HG02763 (cell line): ENCODE data around the gene PLA2G2F.

Experiments used
- ATAC-seq: cut with Tn5 transposase; IDR thresholded peaks from one replicate; pipeline ENCODE4 v1.9.1; 2021; ENCODE audit warnings: mild to moderate bottlenecking, moderate library complexity; ENCODE audit not compliant: unreplicated experiment

Gene PLA2G2F

GRCh38 chr1:20167126-20167525, 28.0 kb downstream of the PLA2G2F start:
- ATAC-seq: no peak

GRCh38 chr1:20168564-20169491, 29.7 kb downstream of the PLA2G2F start:
- ATAC-seq: no peak

GRCh38 chr1:20169932-20170331, 30.8 kb downstream of the PLA2G2F start:
- no peak for ATAC-seq

GRCh38 chr1:20172033-20172590, 33.0 kb downstream of the PLA2G2F start:
- no peak for ATAC-seq

GRCh38 chr1:20174937-20175666, 36.0 kb downstream of the PLA2G2F start:
- ATAC-seq: no peak

DNA sequence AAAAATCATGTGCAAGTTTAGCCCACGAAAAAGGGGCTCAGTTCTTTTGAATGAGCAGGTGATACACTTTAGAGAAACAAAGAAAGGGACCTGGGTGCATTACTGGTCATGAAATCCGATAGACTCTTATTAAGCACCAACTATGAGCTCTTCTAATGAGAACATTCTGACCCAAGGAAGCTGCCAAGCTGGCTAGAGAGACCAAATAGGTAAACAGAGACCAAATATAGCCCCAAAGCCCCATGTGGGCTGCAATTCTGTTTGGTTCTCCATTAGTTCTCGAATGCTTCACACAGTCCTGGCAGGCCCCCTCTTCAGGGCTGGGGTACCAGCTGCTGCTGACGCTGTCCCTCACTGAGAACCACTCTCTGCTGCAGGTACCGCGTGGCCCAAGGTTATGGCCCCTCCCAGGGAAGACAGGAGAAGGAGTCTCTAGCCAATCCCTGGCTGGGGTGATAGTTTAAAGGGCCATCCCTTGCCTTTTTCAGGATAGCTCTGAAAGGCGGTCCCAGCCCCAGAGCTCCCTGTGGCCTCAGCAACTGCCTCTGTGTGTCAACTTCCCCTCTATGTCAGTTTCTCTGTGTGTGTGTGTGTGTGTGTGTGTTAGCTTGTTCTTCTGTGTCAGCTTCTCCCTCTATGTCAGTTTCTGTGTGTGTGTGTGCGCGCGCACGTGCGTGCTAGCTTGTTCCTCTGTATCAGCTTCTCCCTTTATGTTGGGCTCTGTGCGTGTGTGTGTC, 39.7 kb downstream of the PLA2G2F start:
- ATAC-seq: no peak

DNA sequence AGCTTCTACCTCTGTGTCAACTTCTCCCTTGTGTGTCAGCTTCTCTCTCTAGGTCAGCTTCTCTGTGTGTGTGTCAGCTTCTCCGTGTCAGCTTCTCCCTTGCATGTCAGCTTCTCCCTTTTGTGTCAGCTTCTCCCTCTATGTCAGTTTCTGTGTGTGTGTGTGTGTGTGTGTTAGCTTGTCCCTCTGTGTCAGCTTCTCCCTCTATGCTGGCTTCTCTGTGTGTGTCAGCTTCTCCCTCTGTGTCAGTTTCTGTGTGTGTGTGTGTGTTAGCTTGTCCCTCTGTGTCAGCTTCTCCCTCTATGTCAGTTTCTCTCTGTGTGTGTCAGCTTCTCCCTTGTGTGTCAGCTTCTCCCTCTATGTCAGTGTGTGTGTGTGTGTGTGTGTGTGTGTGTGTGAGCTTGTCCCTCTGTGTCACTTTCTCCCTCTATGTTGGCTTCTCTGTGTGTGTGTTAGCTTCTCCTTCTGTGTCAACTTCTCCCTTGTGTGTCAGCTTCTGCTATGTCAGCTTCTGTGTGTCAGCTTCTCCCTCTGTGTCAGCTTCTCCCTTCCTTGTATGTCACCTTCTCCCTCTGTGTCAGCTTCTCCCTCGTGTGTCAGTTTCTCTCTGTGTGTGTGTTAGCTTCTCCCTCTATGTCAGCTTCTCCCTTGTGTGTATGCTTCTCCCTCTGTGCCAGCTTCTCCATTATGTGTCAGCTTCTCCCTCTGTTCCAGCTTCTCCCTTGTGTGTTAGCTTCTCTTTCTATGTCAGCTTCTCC, 40.4 kb downstream of the PLA2G2F start:
- ATAC-seq: no peak

GRCh38 chr1:20180129-20180843, 41.2 kb downstream of the PLA2G2F start:
- ATAC-seq: no peak

DNA sequence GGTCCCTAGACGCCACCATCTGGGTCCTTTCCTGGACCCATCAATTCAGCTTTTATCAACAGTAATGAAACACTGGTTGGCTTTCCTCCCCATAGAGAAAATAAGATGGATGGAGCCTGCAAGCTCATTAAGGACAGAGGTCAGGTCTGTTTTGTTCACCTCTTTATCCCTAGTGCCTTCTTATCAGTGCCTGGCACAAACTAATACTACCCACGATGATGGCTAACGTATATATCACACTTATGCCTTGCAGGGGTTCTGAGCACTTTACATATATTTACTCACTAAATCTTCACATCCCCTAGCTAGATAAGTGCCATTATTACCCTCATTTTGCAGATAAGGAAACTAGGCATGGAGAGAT, 41.7 kb downstream of the PLA2G2F start:
- ATAC-seq: no peak

GRCh38 chr1:20182415-20182814, 43.3 kb downstream of the PLA2G2F start:
- ATAC-seq: no peak

- no peak for ATAC-seq
These were observed 43.9 kb downstream of the PLA2G2F start for GRCh38 chr1:20183035-20183434.

DNA sequence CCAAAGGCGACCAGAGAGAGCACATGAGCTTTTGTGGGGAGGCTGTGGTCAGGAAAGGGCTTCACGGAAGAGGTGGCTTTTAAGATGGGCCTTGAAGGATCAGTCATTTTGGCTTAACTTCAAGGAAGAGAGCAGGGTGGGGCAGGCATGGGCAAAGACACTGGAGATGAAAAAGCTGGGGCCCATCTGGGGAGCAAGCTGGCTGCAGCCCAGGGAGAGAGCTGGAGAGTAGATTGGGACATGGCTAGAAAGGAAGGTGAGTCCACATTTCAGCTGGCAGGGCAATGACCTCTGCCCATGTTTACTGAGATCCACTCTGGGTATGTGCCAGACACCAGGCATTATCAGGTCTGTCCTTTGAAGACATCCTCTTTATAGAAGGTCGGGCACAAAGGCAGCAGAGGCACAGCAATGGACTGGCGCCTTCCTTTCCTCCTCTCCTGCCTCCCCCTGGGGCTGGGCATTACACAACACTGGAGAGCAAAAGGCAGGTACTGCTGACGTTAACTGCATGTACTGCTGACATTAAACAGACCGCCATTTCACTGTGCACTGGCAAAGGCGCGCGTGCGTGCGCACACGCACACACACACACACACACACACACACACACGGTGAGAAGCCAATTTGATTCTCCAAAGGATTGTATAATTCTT, 44.6 kb downstream of the PLA2G2F start:
- no peak for ATAC-seq

DNA sequence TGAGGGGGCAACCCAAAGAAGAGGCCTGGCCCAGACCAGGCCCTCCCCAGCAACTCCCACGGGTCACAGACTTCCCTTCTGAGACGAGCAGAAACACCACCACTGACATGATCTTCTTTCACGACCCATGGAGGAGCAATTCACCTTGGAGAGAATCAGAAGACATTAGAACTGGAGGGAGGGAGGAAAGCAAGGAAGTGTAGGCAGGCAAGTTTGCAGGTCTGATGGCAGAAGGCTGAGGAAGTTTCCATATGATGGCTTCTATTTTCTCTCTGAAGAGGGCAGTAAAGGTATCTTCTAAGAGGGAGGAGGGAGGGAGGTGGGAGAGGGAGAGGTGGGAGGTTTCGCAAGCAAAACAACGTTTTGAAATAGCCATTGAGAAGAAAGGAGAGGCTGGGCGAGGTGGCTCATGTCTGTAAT, 45.4 kb downstream of the PLA2G2F start:
- ATAC-seq: no peak

DNA sequence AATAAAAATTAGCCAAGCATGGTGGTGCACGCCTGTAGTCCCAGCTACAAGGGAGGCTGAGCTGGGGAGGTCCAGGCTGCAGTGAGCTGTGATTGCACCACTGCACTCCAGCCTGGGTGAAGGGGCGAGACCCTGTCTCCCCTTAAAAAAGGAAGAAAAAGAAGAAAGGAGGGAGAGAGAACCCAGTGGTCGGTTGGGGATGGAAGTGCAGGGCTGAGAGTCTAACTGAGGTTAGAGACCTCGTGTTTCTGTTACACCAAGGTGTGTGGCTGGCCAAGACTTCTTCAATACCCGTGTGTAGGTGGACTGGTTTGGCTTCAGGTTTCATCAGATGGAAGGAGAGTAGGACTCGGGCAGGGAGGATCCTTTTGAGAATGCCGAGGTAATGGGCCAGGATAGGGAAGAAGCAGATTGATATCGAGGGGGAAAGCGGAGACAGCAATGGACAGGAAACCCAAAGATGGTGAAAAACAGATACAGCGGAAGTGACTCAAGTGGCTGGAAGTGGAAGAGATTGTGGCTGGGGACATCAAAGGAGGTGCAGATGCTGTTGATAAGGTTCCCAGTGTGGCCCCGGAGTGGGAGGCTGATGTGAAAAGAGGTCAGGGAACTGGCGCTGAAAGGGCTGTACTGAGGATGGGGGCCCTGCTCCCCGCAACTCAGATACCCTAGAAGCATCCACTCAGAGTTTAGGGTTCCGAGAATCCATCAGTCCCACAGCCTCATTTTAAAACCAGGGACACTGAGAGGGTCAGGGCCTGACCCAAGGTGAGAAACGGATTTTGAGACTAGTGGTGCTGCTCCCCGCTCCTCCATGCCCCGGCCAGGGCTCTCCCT, 46.1 kb downstream of the PLA2G2F start:
- ATAC-seq: no peak

DNA sequence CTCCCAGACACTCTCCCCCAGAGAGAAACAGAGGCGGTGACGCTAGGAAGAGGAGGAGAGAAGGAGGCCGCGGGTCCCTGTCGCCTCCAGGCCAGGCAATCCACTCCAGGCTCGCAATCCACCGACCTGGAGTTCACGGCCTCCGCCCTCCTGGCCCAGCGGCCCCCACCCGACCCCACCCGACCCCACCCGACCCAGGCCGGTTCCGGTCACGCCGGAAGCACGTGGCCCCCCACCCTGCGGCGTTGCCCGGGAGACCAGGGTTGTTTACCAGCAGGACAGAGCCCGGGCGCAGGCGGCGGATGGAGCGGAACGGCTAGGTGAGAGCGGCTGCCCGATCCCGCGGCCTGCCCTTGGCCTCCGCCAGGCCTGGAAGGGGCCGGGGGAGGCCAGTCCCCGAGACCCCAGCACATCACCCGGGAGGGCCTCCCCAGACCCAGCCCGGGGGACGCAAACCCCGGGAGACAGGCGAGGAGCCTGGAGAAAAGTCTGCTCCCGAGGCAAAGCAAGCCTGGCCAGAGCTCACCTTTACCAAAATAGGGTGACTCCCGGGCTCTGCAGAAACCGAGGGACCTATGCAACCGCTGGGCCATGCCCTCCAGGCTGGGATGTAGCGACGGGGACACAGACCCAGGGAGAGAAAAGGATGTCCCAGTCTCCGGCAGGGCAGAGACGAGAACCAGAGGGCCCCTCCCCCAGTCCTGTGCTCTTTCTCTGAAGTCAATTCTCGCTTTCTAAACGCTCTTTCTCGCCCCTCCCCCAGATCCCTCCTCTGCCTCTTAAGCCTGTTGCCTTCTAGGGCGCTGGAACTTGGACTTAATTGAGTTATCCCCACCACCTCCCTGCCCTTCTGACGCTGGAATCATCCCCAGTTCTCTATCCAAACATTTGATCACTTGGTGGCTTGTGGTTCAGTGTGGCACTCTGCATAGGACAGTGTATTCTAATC, 47.0 kb downstream of the PLA2G2F start, which contains the start of the genes PLA2G2C and UBXN10:
Gene PLA2G2C, minus strand, starts transcription at position 685 of the 949 bp plus-strand sequence. CDS start 9,155 bp downstream, outside the sequence.
Gene UBXN10, plus strand, starts transcription at position 263 of the 949 bp plus-strand sequence. CDS start 4,466 bp downstream, outside the sequence.
- ATAC-seq: no peak

- no peak for ATAC-seq
These were observed 48.1 kb downstream of the PLA2G2F start for GRCh38 chr1:20187103-20187812.
